Measurements from ENCODE around the gene GAD1. TPM values are rescaled to one million over a fixed set of nuclear protein-coding genes. Genes with fewer than 3 reads are reported as not detected.

The GAD1 gene
- total RNA-seq, 1 donor from 2014 or later, result not detected

GRCh38 chr2:170772295-170772694 lies 44.4 kb upstream of the GAD1 start:
- H3K27me3 Mint-ChIP-seq, result peaks cover 18% of the 10 kb centered on the region
- ChIA-PET POLR2A (no interaction called here), CTCF (interaction anchor here (1.3 to 2.1 kb wide), 2 partner anchors 12 to 41 kb away, joined by 3 to 9 read pairs; no protein-coding TSS in a partner anchor)
- H3K4me3 Mint-ChIP-seq, result peak overlapping the region; percentile 13
- H3K9me3 Mint-ChIP-seq, result no peaks in the 10 kb centered on the region
- intact Hi-C loops (cut with micrococcal nuclease), result no loop called here
- DNase-seq (no peak), ATAC-seq (ENCODE audit: low read depth) (no peak)
- TF ChIP-seq, protein P1, sequence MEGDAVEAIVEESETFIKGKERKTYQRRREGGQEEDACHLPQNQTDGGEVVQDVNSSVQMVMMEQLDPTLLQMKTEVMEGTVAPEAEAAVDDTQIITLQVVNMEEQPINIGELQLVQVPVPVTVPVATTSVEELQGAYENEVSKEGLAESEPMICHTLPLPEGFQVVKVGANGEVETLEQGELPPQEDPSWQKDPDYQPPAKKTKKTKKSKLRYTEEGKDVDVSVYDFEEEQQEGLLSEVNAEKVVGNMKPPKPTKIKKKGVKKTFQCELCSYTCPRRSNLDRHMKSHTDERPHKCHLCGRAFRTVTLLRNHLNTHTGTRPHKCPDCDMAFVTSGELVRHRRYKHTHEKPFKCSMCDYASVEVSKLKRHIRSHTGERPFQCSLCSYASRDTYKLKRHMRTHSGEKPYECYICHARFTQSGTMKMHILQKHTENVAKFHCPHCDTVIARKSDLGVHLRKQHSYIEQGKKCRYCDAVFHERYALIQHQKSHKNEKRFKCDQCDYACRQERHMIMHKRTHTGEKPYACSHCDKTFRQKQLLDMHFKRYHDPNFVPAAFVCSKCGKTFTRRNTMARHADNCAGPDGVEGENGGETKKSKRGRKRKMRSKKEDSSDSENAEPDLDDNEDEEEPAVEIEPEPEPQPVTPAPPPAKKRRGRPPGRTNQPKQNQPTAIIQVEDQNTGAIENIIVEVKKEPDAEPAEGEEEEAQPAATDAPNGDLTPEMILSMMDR (IDR thresholded peaks at IDR 0.05), result no peak
- H3K36me3 Mint-ChIP-seq (ENCODE audit: low read depth), result no peaks in the 10 kb centered on the region
- no peak overlapping the region for H3K27ac Mint-ChIP-seq
- H3K4me1 Mint-ChIP-seq, result peaks cover 14% of the 10 kb centered on the region

- H3K27ac Mint-ChIP-seq, result no peak overlapping the region
- ATAC-seq (ENCODE audit: low read depth) (no peak), DNase-seq (no peak)
- no peaks in the 10 kb centered on the region for H3K9me3 Mint-ChIP-seq
- intact Hi-C loops (cut with micrococcal nuclease), result no loop called here
- peaks cover 18% of the 10 kb centered on the region for H3K27me3 Mint-ChIP-seq
- ChIA-PET POLR2A (no interaction called here), CTCF (interaction anchor here (0.6 kb wide), 1 partner anchor 53 kb away, joined by 3 read pairs; no protein-coding TSS in a partner anchor)
- TF ChIP-seq, protein P1 (IDR thresholded peaks at IDR 0.05), result no peak
- H3K36me3 Mint-ChIP-seq (ENCODE audit: low read depth), result no peaks in the 10 kb centered on the region
- H3K4me1 Mint-ChIP-seq, result peaks cover 14% of the 10 kb centered on the region
- H3K4me3 Mint-ChIP-seq, result no peak overlapping the region
These were observed 42.6 kb upstream of the GAD1 start for GRCh38 chr2:170774074-170774473.

DNA sequence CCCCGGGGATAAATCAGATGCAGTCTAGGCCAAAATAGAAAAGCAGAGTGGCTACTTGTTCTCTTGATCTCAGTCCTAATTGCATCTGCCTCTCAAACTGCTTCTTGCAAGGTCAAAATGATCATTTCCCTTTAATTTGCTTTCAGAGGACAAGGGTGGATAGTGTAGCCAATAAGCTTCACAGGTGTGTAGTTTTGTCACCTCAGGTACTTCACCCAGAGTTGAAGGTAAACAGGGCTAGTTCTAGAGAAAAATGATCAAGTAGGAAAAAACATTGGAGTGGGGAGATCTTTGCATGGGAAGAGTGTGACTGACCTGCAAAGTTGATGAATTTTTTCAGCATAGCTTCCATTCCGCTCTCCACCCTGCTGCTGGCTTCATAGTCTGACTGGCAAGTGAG lies 37.8 kb upstream of the GAD1 start:
- DNase-seq (no peak), ATAC-seq (ENCODE audit: low read depth) (no peak)
- intact Hi-C loops (cut with micrococcal nuclease), result no loop called here
- H3K27me3 Mint-ChIP-seq, result peaks cover 9% of the 10 kb centered on the region
- no peaks in the 10 kb centered on the region for H3K4me1 Mint-ChIP-seq
- H3K36me3 Mint-ChIP-seq (ENCODE audit: low read depth), result no peaks in the 10 kb centered on the region
- H3K27ac Mint-ChIP-seq, result no peak overlapping the region
- H3K4me3 Mint-ChIP-seq, result no peak overlapping the region
- H3K9me3 Mint-ChIP-seq, result no peaks in the 10 kb centered on the region
- ChIA-PET CTCF (no interaction called here), POLR2A (no interaction called here)
- TF ChIP-seq, protein P1 (IDR thresholded peaks at IDR 0.05), result no peak

GRCh38 chr2:170779304-170779703 lies 37.4 kb upstream of the GAD1 start:
- DNase-seq (no peak), ATAC-seq (ENCODE audit: low read depth) (no peak)
- Mint-ChIP-seq H3K27ac (no peak overlapping the region), H3K4me1 (no peaks in the 10 kb centered on the region), H3K36me3 (ENCODE audit: low read depth) (no peaks in the 10 kb centered on the region), H3K9me3 (no peaks in the 10 kb centered on the region), H3K4me3 (no peak overlapping the region), H3K27me3 (peaks cover 10% of the 10 kb centered on the region)
- ChIA-PET POLR2A (no interaction called here), CTCF (no interaction called here)
- intact Hi-C loops (cut with micrococcal nuclease), result no loop called here
- TF ChIP-seq, protein P1 (IDR thresholded peaks at IDR 0.05), result no peak

DNA sequence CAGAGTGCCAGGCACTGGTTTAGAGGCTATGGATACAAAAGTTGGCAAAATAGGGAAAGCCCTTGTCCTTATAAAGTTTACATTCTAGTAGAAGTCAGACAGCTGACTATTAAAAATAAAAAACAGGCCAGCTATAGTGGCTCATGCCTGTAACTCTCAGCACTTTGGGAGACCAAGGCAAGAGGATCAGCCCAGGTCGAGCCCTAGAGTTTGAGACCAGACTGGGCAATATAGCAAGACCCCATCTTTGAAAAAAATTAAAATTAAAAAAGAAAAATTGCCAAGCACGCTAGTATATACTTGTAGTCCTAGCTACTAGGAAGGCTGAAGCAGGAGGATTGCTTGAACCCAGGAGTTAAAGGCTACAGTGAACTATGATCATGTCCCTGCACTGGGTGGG lies 34.0 kb upstream of the GAD1 start:
- no peak for DNase-seq
- POLR2A ChIA-PET, result no interaction called here
- Mint-ChIP-seq H3K27me3 (peaks cover 9% of the 10 kb centered on the region), H3K9me3 (no peaks in the 10 kb centered on the region), H3K4me3 (no peak overlapping the region), H3K27ac (no peak overlapping the region), H3K4me1 (no peaks in the 10 kb centered on the region), H3K36me3 (ENCODE audit: low read depth) (no peaks in the 10 kb centered on the region)
- TF ChIP-seq, protein P1 (IDR thresholded peaks at IDR 0.05), result no peak
- CTCF ChIA-PET, result no interaction called here
- no peak for ATAC-seq (ENCODE audit: low read depth)
- intact Hi-C loops (cut with micrococcal nuclease), result no loop called here
